ENCODE measurements around the gene MBNL2. TPM values are rescaled to one million over a fixed set of nuclear protein-coding genes. Genes with fewer than 3 reads are reported as not detected.

Gene MBNL2
- total RNA-seq, 1 experiment from 2014 or later, result 17.8 TPM

GRCh38 chr13:97249093-97249795 lies 27.1 kb downstream of the MBNL2 start:
- ATAC-seq (no peak), DNase-seq (no peak)
- Histone ChIP-seq H3K9me2 (replicated peaks; ENCODE audit: low read length) (no peaks in the 10 kb centered on the region), H3K4me1 (ENCODE audit: insufficient read depth, low read length) (peaks cover 8% of the 10 kb centered on the region), H3K4me2 (ENCODE audit: low read length) (no peak overlapping the region), H3K27me3 (ENCODE audit: low read length) (no peaks in the 10 kb centered on the region), H3F3A (ENCODE audit: low read length, unreplicated experiment) (no peaks in the 10 kb centered on the region), H3K27ac (ENCODE audit: low read length) (no peak overlapping the region), H3K36me3 (ENCODE audit: low read depth, low read length) (no peaks in the 10 kb centered on the region), H4K20me1 (ENCODE audit: low read length) (no peaks in the 10 kb centered on the region), H2AFZ (ENCODE audit: low read length) (no peak overlapping the region), H3K9ac (ENCODE audit: low read length) (no peak overlapping the region), H3K79me2 (ENCODE audit: low read length) (0 out of 2 replicates have a peak, but pooled peaks cover 3% of the 10 kb centered on the region), H3K9me3 (ENCODE audit: low read length) (no peaks in the 10 kb centered on the region), H3K4me3 (ENCODE audit: low read length) (no peak overlapping the region)
- intact Hi-C loops (cut with micrococcal nuclease), result no loop called here
- POLR2A ChIA-PET (ENCODE audit: unreplicated experiment), result no interaction called here
- TF ChIP-seq EZH2 (IDR thresholded peaks at IDR 0.05; ENCODE audit: low read length, unreplicated experiment), result no peak
- TF ChIP-seq EZH2phosphoT487 (IDR thresholded peaks at IDR 0.05; ENCODE audit: borderline replicate concordance, low read length), result no peak
- no peak for TF ChIP-seq CTCF (conservative IDR thresholded peaks at IDR 0.05; ENCODE audit: low read depth, low read length)
- CTCF ChIA-PET, result no interaction called here
- no TSS peak for BruUV-seq (replicated peaks)

- Histone ChIP-seq H4K20me1 (ENCODE audit: low read length) (no peaks in the 10 kb centered on the region), H3K27ac (ENCODE audit: low read length) (no peak overlapping the region), H2AFZ (ENCODE audit: low read length) (no peak overlapping the region), H3K27me3 (ENCODE audit: low read length) (no peaks in the 10 kb centered on the region), H3K4me1 (ENCODE audit: insufficient read depth, low read length) (peaks cover 15% of the 10 kb centered on the region), H3F3A (ENCODE audit: low read length, unreplicated experiment) (no peaks in the 10 kb centered on the region), H3K36me3 (ENCODE audit: low read depth, low read length) (no peaks in the 10 kb centered on the region), H3K79me2 (ENCODE audit: low read length) (0 out of 2 replicates have a peak, but pooled peaks cover 3% of the 10 kb centered on the region), H3K9ac (ENCODE audit: low read length) (no peak overlapping the region), H3K4me3 (ENCODE audit: low read length) (no peak overlapping the region), H3K9me3 (ENCODE audit: low read length) (no peaks in the 10 kb centered on the region), H3K9me2 (replicated peaks; ENCODE audit: low read length) (no peaks in the 10 kb centered on the region), H3K4me2 (ENCODE audit: low read length) (no peak overlapping the region)
- CTCF ChIA-PET, result interaction anchor here (0.9 kb wide), 1 partner anchor 124 kb away, joined by 4 read pairs; no protein-coding TSS in a partner anchor
- TF ChIP-seq EZH2 (IDR thresholded peaks at IDR 0.05; ENCODE audit: low read length, unreplicated experiment) (no peak), EZH2phosphoT487 (IDR thresholded peaks at IDR 0.05; ENCODE audit: borderline replicate concordance, low read length) (no peak), CTCF (conservative IDR thresholded peaks at IDR 0.05; ENCODE audit: low read depth, low read length) (no peak)
- no peak for ATAC-seq
- DNase-seq, result no peak
- no TSS peak for BruUV-seq (replicated peaks)
- intact Hi-C loops (cut with micrococcal nuclease), result no loop called here
- POLR2A ChIA-PET (ENCODE audit: unreplicated experiment), result no interaction called here
Measured at GRCh38 chr13:97249796-97250495, 27.8 kb downstream of the MBNL2 start.

GRCh38 chr13:97250560-97250959 lies 28.4 kb downstream of the MBNL2 start:
- intact Hi-C loops (cut with micrococcal nuclease), result no loop called here
- Histone ChIP-seq H3K9ac (ENCODE audit: low read length) (no peak overlapping the region), H4K20me1 (ENCODE audit: low read length) (no peaks in the 10 kb centered on the region), H3K9me2 (replicated peaks; ENCODE audit: low read length) (no peaks in the 10 kb centered on the region), H3K4me3 (ENCODE audit: low read length) (no peak overlapping the region), H3K9me3 (ENCODE audit: low read length) (no peaks in the 10 kb centered on the region), H3K4me2 (ENCODE audit: low read length) (no peak overlapping the region), H2AFZ (ENCODE audit: low read length) (no peak overlapping the region), H3K4me1 (ENCODE audit: insufficient read depth, low read length) (peaks cover 21% of the 10 kb centered on the region), H3F3A (ENCODE audit: low read length, unreplicated experiment) (no peaks in the 10 kb centered on the region), H3K36me3 (ENCODE audit: low read depth, low read length) (no peaks in the 10 kb centered on the region), H3K27me3 (ENCODE audit: low read length) (no peaks in the 10 kb centered on the region), H3K79me2 (ENCODE audit: low read length) (0 out of 2 replicates have a peak, but pooled peaks cover 7% of the 10 kb centered on the region), H3K27ac (ENCODE audit: low read length) (no peak overlapping the region)
- TF ChIP-seq EZH2 (IDR thresholded peaks at IDR 0.05; ENCODE audit: low read length, unreplicated experiment) (no peak), EZH2phosphoT487 (IDR thresholded peaks at IDR 0.05; ENCODE audit: borderline replicate concordance, low read length) (no peak), CTCF (conservative IDR thresholded peaks at IDR 0.05; ENCODE audit: low read depth, low read length) (no peak)
- no TSS peak for BruUV-seq (replicated peaks)
- no peak for ATAC-seq
- no peak for DNase-seq
- CTCF ChIA-PET, result interaction anchor here (0.9 kb wide), 1 partner anchor 125 kb away, joined by 4 read pairs; no protein-coding TSS in a partner anchor
- POLR2A ChIA-PET (ENCODE audit: unreplicated experiment), result no interaction called here

Data from PC-3 (cell line).